GM19328 (cell line): ENCODE results near the gene PROX2.
A peak's percentile ranks its signal among the peaks of the same experiment; 100 is the strongest.

ENCODE experiments used
- ATAC-seq: cut with Tn5 transposase; IDR thresholded peaks from one replicate; pipeline ENCODE4 v1.9.1; 2021; ENCODE audit warnings: mild to moderate bottlenecking, moderate library complexity; ENCODE audit not compliant: unreplicated experiment

The PROX2 gene

GRCh38 chr14:74881431-74882102 is 5.6 kb upstream of the PROX2 start, which contains the start of gene DLST:
DLST (plus strand) TSS chr14:74881916; CDS start chr14:74881954, 38 bp downstream.
- ATAC-seq = peak; percentile 94

GRCh38 chr14:74879427-74880182 is 3.7 kb upstream of the PROX2 start:
- no peak for ATAC-seq

DNA sequence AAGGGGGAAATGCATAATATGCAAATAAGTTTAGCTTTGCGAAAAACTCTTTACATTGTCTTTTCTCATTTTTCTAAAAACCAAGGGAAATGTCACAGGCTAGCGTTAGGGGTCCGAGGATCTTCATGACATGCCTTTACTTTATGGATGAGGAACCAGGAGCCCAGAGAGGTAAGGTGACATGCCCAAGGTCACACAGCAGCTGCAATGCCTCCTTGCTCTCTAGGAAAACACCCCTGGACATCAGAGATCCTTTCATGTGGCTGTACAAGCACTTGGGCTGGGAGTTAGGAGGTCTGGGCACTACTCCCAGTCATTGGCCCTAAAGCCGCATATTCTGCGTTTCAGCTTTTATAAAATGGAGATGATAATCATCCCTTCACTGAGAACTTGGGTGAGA is 741 bp downstream of the PROX2 start:
- no peak for ATAC-seq

DNA sequence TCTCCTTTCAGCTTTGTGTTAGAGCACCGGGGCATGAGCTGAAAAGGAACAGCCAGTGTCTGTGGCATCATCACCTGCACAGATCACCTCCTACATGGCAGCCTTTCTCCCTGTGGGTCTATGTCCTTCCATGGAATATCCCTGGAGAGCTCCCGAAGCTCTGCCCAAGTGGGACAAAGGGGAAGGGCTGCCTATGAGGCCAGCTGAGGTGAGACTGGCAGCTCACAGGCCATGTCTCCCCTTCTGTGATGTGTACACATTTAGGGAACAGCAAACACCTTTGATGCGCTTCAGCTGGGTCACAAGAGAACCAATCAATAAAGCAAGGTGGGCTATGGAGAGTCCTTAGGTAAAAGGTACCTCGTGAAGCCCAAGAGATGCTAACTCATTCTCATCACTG is 4.1 kb downstream of the PROX2 start:
- ATAC-seq = no peak

- ATAC-seq = no peak
These were observed 7.2 kb downstream of the PROX2 start for GRCh38 chr14:74868739-74869138.

DNA sequence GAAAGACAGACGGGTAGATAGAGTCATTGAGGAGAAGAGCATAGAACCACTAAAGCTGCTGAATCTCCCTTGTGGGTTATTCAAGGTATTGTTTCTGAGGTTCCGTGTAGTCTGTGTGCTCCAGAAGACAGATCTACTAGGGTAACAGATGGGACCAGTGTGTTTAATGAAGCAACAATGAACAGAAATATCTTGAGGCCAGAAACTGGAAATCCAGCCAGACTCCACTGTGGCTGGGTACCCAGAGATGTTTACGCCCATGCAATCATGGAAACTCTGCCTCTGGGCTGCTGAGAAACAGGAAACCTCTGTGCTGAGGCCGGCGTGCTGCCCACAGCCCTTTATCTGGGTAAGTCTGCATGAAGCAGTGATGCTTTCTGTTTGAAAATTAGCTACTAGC is 8.3 kb downstream of the PROX2 start:
- no peak for ATAC-seq

GRCh38 chr14:74866708-74867389 is 9.1 kb downstream of the PROX2 start:
- no peak for ATAC-seq

DNA sequence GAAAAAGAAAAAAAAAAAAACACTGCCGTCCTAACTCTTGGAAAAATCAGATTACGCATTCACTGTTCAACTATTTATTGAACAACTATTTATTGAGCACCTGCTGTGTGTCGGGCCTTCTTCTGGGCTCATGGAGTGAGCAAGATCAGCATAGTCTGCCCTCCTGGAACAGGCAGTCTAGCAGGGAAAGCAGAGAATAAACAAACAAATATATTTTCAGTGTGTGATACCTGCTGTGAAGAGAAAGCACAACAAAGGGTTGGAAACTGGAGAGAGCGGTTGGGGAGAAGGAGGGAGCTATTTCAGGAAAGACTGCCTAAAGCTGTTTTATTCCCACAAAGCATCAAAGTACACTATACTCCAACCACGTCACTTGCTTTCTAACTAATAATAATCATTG is 10.8 kb downstream of the PROX2 start:
- ATAC-seq = no peak

- no peak for ATAC-seq
These were observed 11.7 kb downstream of the PROX2 start for GRCh38 chr14:74864198-74864597.

GRCh38 chr14:74863274-74863673 is 12.7 kb downstream of the PROX2 start:
- ATAC-seq = no peak

GRCh38 chr14:74861734-74862090 is 14.2 kb downstream of the PROX2 start:
- no peak for ATAC-seq

- ATAC-seq = no peak
These were observed 14.8 kb downstream of the PROX2 start for GRCh38 chr14:74860899-74861733.

DNA sequence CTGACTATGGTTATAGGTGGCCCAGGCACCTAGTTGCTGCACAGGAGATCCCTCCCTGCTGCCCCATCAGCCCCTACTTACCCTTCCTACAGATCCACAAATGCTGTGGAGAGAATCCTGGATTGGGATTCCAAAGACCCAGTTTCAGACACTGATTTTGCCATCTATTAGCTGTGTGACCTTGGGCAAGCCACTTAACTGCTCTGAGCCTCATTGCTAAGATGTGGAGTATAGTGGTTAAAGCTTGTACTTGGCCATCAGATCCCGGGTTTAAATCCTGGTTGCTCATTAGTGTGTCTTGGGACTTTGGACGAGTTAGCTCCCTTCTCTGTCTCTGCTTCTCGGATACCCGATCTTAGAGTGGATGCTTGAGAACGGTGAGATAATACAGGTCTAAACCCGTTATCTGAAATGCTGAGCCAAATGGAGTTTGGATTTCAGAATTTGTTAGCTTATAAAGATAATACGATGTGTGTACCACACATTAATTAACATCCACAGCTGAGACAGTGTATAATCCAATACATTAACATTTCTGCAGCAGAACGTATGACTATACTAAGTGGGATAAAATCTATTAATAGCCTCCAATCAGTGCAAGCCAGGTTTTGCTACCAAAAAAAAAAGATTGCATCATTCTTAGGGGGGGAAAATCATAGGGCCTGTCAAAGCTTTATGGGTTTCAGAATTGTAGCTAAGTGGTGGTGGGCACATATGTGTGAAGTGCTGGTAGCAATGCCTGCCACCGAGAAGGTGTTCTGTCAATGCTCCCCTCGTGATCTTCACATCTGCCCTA is 16.0 kb downstream of the PROX2 start:
- no peak for ATAC-seq

- ATAC-seq = no peak
These were observed 17.9 kb downstream of the PROX2 start for GRCh38 chr14:74858022-74858421.

DNA sequence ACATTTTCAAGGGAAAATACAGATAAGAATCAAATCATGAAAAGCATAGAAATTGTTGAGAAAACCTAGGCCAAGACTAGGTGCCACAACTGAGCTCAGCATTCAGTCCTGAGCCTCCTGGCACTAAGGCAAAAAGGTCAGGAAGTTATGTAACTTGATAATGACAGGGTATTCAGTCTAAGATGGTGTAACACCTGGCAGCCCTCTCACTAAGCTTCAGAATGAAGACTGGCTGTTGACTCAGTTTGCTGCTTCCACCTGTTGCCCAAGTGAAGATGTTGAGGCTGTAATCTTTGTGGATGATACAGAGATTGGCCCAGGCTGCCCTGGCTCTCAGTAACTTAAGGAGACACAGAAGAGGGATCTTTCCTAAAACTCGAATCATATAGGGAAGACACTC is 19.6 kb downstream of the PROX2 start:
- no peak for ATAC-seq

GRCh38 chr14:74855945-74856344 is 20.0 kb downstream of the PROX2 start:
- ATAC-seq = no peak

GRCh38 chr14:74855021-74855420 is 20.9 kb downstream of the PROX2 start:
- ATAC-seq = no peak

DNA sequence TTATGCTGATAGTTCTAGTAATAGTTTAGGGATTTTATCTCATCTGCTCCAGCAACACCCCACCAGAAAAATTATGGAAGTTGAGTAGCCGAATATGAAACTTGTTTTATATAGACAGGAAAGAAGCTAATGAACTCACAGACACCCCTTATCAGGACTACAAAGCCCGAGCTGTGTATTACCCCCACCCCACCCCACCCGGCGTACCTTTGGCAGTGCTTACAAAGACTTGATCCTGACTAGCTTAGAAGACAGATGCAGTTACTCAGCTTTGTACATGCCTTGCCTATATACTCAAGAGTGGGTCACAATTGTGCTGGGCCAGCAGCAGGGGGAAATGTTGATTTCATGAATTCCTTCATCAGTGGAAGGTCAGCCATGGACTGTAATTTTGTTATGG is 22.4 kb downstream of the PROX2 start:
- no peak for ATAC-seq

DNA sequence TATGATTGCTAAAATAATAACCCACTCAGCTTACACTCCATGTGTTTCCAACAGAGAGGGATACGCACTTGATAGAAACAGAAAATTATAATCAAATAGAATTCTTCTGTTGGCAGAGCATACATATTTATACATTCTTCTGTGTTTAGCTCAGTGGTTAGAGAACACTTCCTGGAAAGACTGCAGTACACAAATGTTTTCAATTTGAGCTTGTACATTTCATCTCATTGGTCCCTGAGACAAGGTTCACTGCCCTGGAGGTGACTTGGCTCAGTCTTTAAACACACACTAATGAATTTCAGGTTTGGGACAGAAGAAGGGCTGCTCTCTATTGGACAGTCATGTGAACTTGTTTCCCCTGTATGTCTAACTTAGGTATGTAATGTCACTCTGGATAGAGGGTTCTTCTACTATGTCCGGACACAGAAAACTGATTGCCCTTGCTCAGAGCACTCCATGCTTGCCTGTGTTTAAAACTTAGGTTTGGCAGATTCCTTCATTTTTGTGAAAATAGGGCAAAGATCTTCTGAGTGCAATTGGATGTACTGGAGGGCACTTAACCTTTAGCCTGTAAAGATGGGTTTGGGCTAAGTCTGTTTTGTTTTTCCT is 22.9 kb downstream of the PROX2 start:
- ATAC-seq = no peak

DNA sequence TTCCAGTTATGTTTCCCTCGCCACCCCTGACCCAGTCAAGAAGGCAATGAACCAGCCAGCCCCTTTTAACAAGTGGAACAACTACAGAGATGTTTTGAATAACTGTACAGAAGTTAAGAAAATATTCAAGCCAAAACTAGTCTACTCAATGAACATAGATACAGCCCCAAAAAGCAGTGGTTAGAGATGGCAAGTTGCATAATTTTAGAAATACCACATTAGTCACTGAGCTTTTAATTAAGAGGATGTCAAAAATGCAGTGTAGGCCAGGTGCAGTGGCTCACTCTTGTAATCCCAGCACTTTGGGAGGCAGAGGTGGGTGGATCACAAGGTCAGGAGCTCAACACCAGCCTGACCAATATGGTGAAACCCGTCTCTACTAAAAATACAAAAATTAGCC is 27.2 kb downstream of the PROX2 start:
- ATAC-seq = no peak
